GM12875 (cell line): ENCODE data around the gene TRABD2B.

ENCODE experiments used
- H3K4me3 ChIP-seq: one replicate; pipeline ENCODE4 v1.5.1; 2011; ENCODE audit warnings: low read depth, low read length, control low read depth
- CTCF ChIP-seq: IDR thresholded peaks from 2 replicates; pipeline ENCODE4 v1.5.1; 2011; ENCODE audit warnings: low read depth, mild to moderate bottlenecking, control low read depth, inconsistent platforms, low read length, moderate library complexity, borderline replicate concordance; ENCODE audit not compliant: insufficient read depth

TRABD2B gene

GRCh38 chr1:47792779-47793178 lies 204.4 kb downstream of the TRABD2B start:
- TF ChIP-seq CTCF, result no peak
- H3K4me3 ChIP-seq, result no peak overlapping the region

- no peak overlapping the region for H3K4me3 ChIP-seq
- no peak for TF ChIP-seq CTCF
Measured at GRCh38 chr1:47791879-47792608, 205.1 kb downstream of the TRABD2B start.

GRCh38 chr1:47788761-47789160 lies 208.4 kb downstream of the TRABD2B start:
- TF ChIP-seq CTCF, result no peak
- H3K4me3 ChIP-seq, result no peak overlapping the region

GRCh38 chr1:47787560-47787959 lies 209.6 kb downstream of the TRABD2B start:
- no peak for TF ChIP-seq CTCF
- H3K4me3 ChIP-seq, result no peak overlapping the region

- H3K4me3 ChIP-seq, result no peak overlapping the region
- no peak for TF ChIP-seq CTCF
Measured at GRCh38 chr1:47786316-47786715, 210.9 kb downstream of the TRABD2B start.

GRCh38 chr1:47785561-47786271 lies 211.5 kb downstream of the TRABD2B start:
- no peak overlapping the region for H3K4me3 ChIP-seq
- TF ChIP-seq CTCF, result no peak

GRCh38 chr1:47785118-47785517 lies 212.1 kb downstream of the TRABD2B start:
- TF ChIP-seq CTCF, result no peak
- H3K4me3 ChIP-seq, result no peak overlapping the region
